ENCODE results near the gene ATXN10. TPM values are rescaled to one million over a fixed set of nuclear protein-coding genes. Genes with fewer than 3 reads are reported as not detected.

Gene ATXN10
- total RNA-seq, 2 experiments from 2014 or later = 43.8 to 48.0 TPM

- no peak for TF ChIP-seq CTCF (IDR thresholded peaks at IDR 0.05)
Measured at GRCh38 chr22:45772743-45773142, 101.1 kb downstream of the ATXN10 start.

GRCh38 chr22:45774001-45774670 is 102.5 kb downstream of the ATXN10 start:
- Histone ChIP-seq H3K36me3 (ENCODE audit: insufficient read depth, low read length) (no peaks in the 10 kb centered on the region), H3K9me3 (ENCODE audit: control insufficient read depth in 1 of 2, insufficient read depth in 1 of 2, low read length in 2 of 2) (peaks cover 0 to 6% of the 10 kb centered on the region in 2 experiments), H3K4me3 (ENCODE audit: low read length) (no peak overlapping the region), H3K27ac (ENCODE audit: low read depth in 1 of 2, low read length in 2 of 2) (no peak overlapping the region), H3K4me1 (ENCODE audit: insufficient read depth, low read length) (no peaks in the 10 kb centered on the region), H3K27me3 (ENCODE audit: control insufficient read depth in 1 of 2, insufficient read depth in 2 of 2, low read length in 2 of 2) (no peaks in the 10 kb centered on the region)
- ATAC-seq (ENCODE audit: poor library complexity) (no peak), DNase-seq (no peak)
- H3K36me3 Mint-ChIP-seq (ENCODE audit: low read depth) = peaks cover 57% of the 10 kb centered on the region
- ChIA-PET POLR2A (no interaction called here), CTCF (no interaction called here)
- no peak for TF ChIP-seq CTCF (IDR thresholded peaks at IDR 0.05)
- peaks cover 6% of the 10 kb centered on the region for H3K4me1 Mint-ChIP-seq (ENCODE audit: low read depth)
- H3K27ac Mint-ChIP-seq = no peak overlapping the region
- no peaks in the 10 kb centered on the region for H3K27me3 Mint-ChIP-seq
- H3K9me3 Mint-ChIP-seq = no peaks in the 10 kb centered on the region
- intact Hi-C loops (cut with DNase I, micrococcal nuclease) = no loop called here
- no peak overlapping the region for H3K4me3 Mint-ChIP-seq

More at GRCh38 chr22:45772743-45773142, 101.1 kb downstream of the ATXN10 start:
- H3K9me3 Mint-ChIP-seq = no peaks in the 10 kb centered on the region
- ChIA-PET POLR2A (no interaction called here), CTCF (no interaction called here)
- Histone ChIP-seq H3K4me3 (ENCODE audit: low read length) (no peak overlapping the region), H3K4me1 (ENCODE audit: insufficient read depth, low read length) (no peaks in the 10 kb centered on the region), H3K27me3 (ENCODE audit: control insufficient read depth in 1 of 2, insufficient read depth in 2 of 2, low read length in 2 of 2) (no peaks in the 10 kb centered on the region), H3K36me3 (ENCODE audit: insufficient read depth, low read length) (peaks cover 2% of the 10 kb centered on the region), H3K27ac (ENCODE audit: low read depth in 1 of 2, low read length in 2 of 2) (no peak overlapping the region), H3K9me3 (ENCODE audit: control insufficient read depth in 1 of 2, insufficient read depth in 1 of 2, low read length in 2 of 2) (peaks cover 0 to 6% of the 10 kb centered on the region in 2 experiments)
- H3K27me3 Mint-ChIP-seq = no peaks in the 10 kb centered on the region
- intact Hi-C loops (cut with DNase I, micrococcal nuclease) = no loop called here
- H3K4me3 Mint-ChIP-seq = no peak overlapping the region
- no peak overlapping the region for H3K27ac Mint-ChIP-seq
- no peak for DNase-seq
- H3K36me3 Mint-ChIP-seq (ENCODE audit: low read depth) = peaks cover 59% of the 10 kb centered on the region
- peaks cover 4% of the 10 kb centered on the region for H3K4me1 Mint-ChIP-seq (ENCODE audit: low read depth)
- no peak for ATAC-seq (ENCODE audit: poor library complexity)

- Histone ChIP-seq H3K4me3 (ENCODE audit: low read length) (no peak overlapping the region), H3K27me3 (ENCODE audit: control insufficient read depth in 1 of 2, insufficient read depth in 2 of 2, low read length in 2 of 2) (no peaks in the 10 kb centered on the region), H3K9me3 (ENCODE audit: control insufficient read depth in 1 of 2, insufficient read depth in 1 of 2, low read length in 2 of 2) (peaks cover 0 to 6% of the 10 kb centered on the region in 2 experiments), H3K36me3 (ENCODE audit: insufficient read depth, low read length) (no peaks in the 10 kb centered on the region), H3K27ac (ENCODE audit: low read depth in 1 of 2, low read length in 2 of 2) (no peak overlapping the region), H3K4me1 (ENCODE audit: insufficient read depth, low read length) (no peaks in the 10 kb centered on the region)
- H3K27ac Mint-ChIP-seq = no peak overlapping the region
- no peak for TF ChIP-seq CTCF (IDR thresholded peaks at IDR 0.05)
- H3K36me3 Mint-ChIP-seq (ENCODE audit: low read depth) = peaks cover 53% of the 10 kb centered on the region
- DNase-seq = no peak
- H3K27me3 Mint-ChIP-seq = no peaks in the 10 kb centered on the region
- ChIA-PET CTCF (no interaction called here), POLR2A (no interaction called here)
- no peak for ATAC-seq (ENCODE audit: poor library complexity)
- H3K4me1 Mint-ChIP-seq (ENCODE audit: low read depth) = peaks cover 6% of the 10 kb centered on the region
- no peaks in the 10 kb centered on the region for H3K9me3 Mint-ChIP-seq
- H3K4me3 Mint-ChIP-seq = no peak overlapping the region
- intact Hi-C loops (cut with DNase I, micrococcal nuclease) = no loop called here
Measured at GRCh38 chr22:45775062-45775461, 103.4 kb downstream of the ATXN10 start.
